Left ventricle myocardium inferior (tissue), 1 donor: ENCODE measurements around the gene EBNA1BP2. TPM values are rescaled to one million over a fixed set of nuclear protein-coding genes. Genes with fewer than 3 reads are reported as not detected.

Source experiments
- DNase-seq: peaks from one replicate; pipeline ENCODE4 v3.0.0-alpha.2; 2020
- H3K27ac ChIP-seq: fragments of 200-600 bp; replicated peaks from 2 replicates; pipeline ENCODE4 v1.8.0; 2021
- H3K27me3 ChIP-seq: fragments of 200-600 bp; 2 replicates; pipeline ENCODE4 v1.8.0; 2021; ENCODE audit warnings: low read depth
- H3K36me3 ChIP-seq: fragments of 200-600 bp; 2 replicates; pipeline ENCODE4 v1.8.0; 2021
- H3K4me1 ChIP-seq: fragments of 200-600 bp; 2 replicates; pipeline ENCODE4 v1.8.0; 2021
- H3K4me3 ChIP-seq: fragments of 200-600 bp; 2 replicates; pipeline ENCODE4 v1.8.0; 2021; ENCODE audit warnings: mild to moderate bottlenecking, moderate library complexity
- H3K9me3 ChIP-seq: fragments of 200-600 bp; replicated peaks from 2 replicates; pipeline ENCODE4 v1.8.0; 2021
- CTCF ChIP-seq: fragments of 200-600 bp; IDR thresholded peaks from 2 replicates; pipeline ENCODE4 v1.8.0; 2021; ENCODE audit warnings: antibody characterized with exemption, mild to moderate bottlenecking, borderline replicate concordance
- intact Hi-C: fragments of 100-400 bp; cut with micrococcal nuclease; formaldehyde crosslinking; loops from one replicate; pipeline ENCODE4 v1.11.0; 2022
- total RNA-seq: library from RNA; stranded (reverse); fragmentation: NEBNext Ultra II Directional; extraction: Animal tissue kit (Norgen Biotek cat#: 25700); gene quantifications from one replicate; pipeline ENCODE4 v1.2.1, GENCODE V29; 2021
- donor health status: DM: no; HTN: yes; CAD: no; lungs with severe emphysema.

EBNA1BP2 gene
- total RNA-seq, 1 donor from 2014 or later: 29.8 TPM

GRCh38 chr1:43184388-43184787 lies 12.3 kb upstream of the EBNA1BP2 start:
- DNase-seq: no peak
- H3K27me3 ChIP-seq: no peaks in the 10 kb centered on the region
- no peaks in the 10 kb centered on the region for H3K4me1 ChIP-seq
- no peak for TF ChIP-seq CTCF
- H3K27ac ChIP-seq: no peak overlapping the region
- intact Hi-C loops: no loop called here
- H3K36me3 ChIP-seq: no peaks in the 10 kb centered on the region
- no peak overlapping the region for H3K4me3 ChIP-seq
- H3K9me3 ChIP-seq: no peaks in the 10 kb centered on the region

DNA sequence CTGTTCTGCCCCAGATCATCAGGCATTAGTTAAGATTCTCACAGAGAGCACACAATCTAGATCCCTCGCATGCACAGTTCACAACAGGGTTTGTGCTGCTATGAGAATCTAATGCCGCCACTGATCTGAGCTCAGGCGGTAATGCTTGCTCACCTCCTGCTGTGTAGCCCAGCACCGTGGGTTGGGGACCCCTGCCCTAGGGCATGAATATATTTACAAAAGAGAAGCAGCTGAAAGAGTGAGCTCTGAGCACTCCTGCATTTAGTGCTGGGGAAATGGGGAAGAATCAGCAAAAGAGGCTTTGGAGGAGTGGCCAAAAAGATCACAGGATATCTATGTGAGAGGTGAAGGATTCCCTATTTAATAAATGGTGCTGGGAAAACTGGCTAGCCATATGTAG lies 5.6 kb upstream of the EBNA1BP2 start:
- H3K27ac ChIP-seq: no peak overlapping the region
- no peaks in the 10 kb centered on the region for H3K36me3 ChIP-seq
- no peak for DNase-seq
- peaks cover 4% of the 10 kb centered on the region for H3K4me1 ChIP-seq
- intact Hi-C loops: no loop called here
- H3K4me3 ChIP-seq: no peak overlapping the region
- TF ChIP-seq CTCF: no peak
- peaks cover 22% of the 10 kb centered on the region for H3K27me3 ChIP-seq
- H3K9me3 ChIP-seq: no peaks in the 10 kb centered on the region

GRCh38 chr1:43174873-43175272 lies 2.8 kb upstream of the EBNA1BP2 start:
- H3K27me3 ChIP-seq: peaks cover 22% of the 10 kb centered on the region
- intact Hi-C loops: no loop called here
- no peak overlapping the region for H3K4me3 ChIP-seq
- no peak overlapping the region for H3K27ac ChIP-seq
- peaks cover 9% of the 10 kb centered on the region for H3K36me3 ChIP-seq
- DNase-seq: no peak
- no peaks in the 10 kb centered on the region for H3K9me3 ChIP-seq
- peaks cover 20% of the 10 kb centered on the region for H3K4me1 ChIP-seq
- TF ChIP-seq CTCF: no peak

GRCh38 chr1:43172527-43172972 lies 460 bp upstream of the EBNA1BP2 start:
- H3K4me3 ChIP-seq: peak overlapping the region; percentile 84
- peaks cover 20% of the 10 kb centered on the region for H3K27me3 ChIP-seq
- H3K9me3 ChIP-seq: no peaks in the 10 kb centered on the region
- H3K4me1 ChIP-seq: peaks cover 20% of the 10 kb centered on the region
- TF ChIP-seq CTCF: no peak
- DNase-seq: peak; percentile 82
- H3K27ac ChIP-seq: no peak overlapping the region
- peaks cover 32% of the 10 kb centered on the region for H3K36me3 ChIP-seq
- intact Hi-C loops: no loop called here

DNA sequence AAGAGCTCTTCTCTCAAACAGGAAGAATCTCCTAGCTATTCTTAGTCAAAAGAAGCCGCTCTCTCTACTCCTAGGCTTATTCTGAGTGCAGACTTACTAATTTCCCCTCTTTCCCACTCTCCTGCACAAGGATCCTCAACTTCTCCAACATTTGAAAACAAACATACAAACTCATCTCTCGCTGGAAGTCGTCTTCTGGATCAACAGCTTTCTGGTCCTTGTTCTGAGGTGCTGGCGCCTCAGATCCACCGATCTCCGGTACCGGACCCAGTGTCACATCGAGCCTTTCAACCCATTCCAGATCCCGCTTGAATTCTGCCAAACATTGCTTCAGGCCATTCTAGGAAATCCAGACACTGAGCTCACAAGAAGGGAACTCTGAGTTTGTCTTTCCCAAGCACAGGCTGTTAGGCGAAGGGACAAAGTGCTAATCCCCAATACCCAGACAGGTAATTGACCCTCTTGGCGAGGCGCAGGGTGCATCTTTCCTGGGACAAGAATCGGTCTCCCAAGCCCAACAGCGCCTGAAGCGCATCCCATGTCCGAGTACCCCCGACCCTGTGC lies 696 bp downstream of the EBNA1BP2 start:
- intact Hi-C loops: no loop called here
- H3K36me3 ChIP-seq: peaks cover 44% of the 10 kb centered on the region
- DNase-seq: no peak
- peak overlapping the region; percentile 60 for H3K27ac ChIP-seq
- TF ChIP-seq CTCF: no peak
- peaks cover 10% of the 10 kb centered on the region for H3K27me3 ChIP-seq
- H3K9me3 ChIP-seq: no peaks in the 10 kb centered on the region
- H3K4me1 ChIP-seq: peaks cover 20% of the 10 kb centered on the region
- peak overlapping the region; percentile 84 for H3K4me3 ChIP-seq
